Choroid plexus epithelial cell (primary cell): Measurements from ENCODE around the gene ACVR1B.

Source experiments
- DNase-seq: peaks from one replicate; pipeline ENCODE4 v3.0.0-alpha.2; 2010; ENCODE audit warnings: low read depth
- H3K4me3 ChIP-seq: 2 replicates; pipeline ENCODE4 v1.5.1; 2011; ENCODE audit warnings: low read depth, mild to moderate bottlenecking, control low read depth, low read length, moderate library complexity
- TF ChIP-seq, protein P1 (sequence below): conservative IDR thresholded peaks from 2 replicates; pipeline ENCODE4 v1.5.1; 2011; ENCODE audit warnings: low read depth, mild to moderate bottlenecking, control low read depth, inconsistent platforms, low read length, moderate library complexity

Gene ACVR1B

DNA sequence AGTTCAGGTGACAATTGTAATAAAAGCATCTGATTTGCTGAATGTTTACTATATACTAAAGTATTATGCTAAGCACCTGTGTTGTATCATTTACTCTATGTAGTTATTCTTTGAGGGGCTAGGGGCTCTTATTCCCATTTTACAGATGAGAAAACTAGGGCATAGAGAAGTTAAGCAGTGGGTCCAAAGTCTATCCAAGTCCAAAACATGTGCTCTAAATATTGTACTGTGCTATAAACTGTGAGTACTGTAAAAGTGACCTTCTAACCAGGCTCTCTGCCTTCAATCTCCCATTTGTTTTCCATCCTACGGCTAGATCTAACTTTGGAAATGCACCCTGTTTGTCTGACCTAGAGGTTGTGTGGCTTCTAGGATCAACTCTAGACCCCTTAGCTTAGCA, 9.0 kb downstream of the ACVR1B start:
- no peak overlapping the region for H3K4me3 ChIP-seq
- TF ChIP-seq, protein P1, sequence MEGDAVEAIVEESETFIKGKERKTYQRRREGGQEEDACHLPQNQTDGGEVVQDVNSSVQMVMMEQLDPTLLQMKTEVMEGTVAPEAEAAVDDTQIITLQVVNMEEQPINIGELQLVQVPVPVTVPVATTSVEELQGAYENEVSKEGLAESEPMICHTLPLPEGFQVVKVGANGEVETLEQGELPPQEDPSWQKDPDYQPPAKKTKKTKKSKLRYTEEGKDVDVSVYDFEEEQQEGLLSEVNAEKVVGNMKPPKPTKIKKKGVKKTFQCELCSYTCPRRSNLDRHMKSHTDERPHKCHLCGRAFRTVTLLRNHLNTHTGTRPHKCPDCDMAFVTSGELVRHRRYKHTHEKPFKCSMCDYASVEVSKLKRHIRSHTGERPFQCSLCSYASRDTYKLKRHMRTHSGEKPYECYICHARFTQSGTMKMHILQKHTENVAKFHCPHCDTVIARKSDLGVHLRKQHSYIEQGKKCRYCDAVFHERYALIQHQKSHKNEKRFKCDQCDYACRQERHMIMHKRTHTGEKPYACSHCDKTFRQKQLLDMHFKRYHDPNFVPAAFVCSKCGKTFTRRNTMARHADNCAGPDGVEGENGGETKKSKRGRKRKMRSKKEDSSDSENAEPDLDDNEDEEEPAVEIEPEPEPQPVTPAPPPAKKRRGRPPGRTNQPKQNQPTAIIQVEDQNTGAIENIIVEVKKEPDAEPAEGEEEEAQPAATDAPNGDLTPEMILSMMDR: no peak
- DNase-seq: no peak

DNA sequence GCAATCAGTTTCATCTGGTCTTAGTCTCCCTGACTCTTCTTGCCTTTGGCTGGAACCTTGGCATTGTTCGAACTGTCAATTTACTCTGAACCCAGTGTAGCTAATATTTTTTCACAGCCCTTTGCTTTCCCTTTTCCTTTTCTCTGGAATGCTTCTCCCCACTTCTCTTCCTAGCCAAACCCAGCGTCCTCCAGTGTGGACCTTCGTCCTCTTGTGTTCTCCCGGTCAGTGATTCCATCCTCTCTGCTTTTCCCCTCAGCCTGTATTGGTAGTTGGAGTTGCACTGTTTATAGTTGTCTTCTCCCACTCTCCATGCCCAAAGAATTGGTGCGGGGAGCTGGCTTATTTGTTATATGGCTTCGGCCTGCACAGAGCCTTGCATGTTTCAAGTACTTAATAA, 9.4 kb downstream of the ACVR1B start:
- DNase-seq: no peak
- no peak overlapping the region for H3K4me3 ChIP-seq
- TF ChIP-seq, protein P1: no peak

DNA sequence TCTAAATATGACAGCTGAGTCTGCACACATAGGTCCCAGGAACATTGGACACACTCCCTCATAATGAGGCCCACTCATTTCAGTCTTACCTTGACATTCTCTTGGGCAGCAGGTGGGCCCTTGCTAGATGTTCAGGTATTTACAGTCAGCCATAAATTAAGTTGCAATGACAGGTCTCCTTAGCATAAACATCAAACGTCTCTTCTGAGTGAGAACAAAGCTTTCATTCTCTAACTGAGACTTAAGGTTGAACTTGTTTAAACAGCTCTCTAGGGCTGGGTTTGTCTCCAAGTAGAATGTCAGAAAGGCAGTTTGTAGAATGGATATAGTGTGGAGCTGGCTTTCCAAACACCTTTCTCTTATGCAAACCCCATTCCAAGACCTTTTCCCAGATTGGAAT, 10.3 kb downstream of the ACVR1B start:
- TF ChIP-seq, protein P1: no peak
- no peak for DNase-seq
- H3K4me3 ChIP-seq: no peak overlapping the region

DNA sequence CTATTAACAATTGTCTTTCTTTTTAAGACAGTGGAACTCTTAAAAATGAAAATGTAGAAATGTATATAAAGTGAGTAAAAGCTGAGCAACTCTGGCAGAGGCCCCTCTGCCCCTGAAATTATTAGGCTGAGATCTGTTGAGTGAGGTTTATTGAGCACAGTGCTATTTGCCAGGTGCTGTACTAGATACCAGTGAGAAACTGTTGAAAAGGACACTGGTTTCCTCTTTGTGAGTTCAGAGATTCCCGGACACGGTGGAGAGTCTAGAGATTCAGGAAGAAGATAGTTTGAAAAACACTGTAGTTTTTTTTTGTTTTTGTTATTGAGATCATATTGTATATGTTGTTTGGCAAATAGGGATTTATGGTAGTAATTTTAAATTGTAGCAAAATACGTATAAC, 11.2 kb downstream of the ACVR1B start:
- DNase-seq: no peak
- no peak overlapping the region for H3K4me3 ChIP-seq
- TF ChIP-seq, protein P1: no peak

DNA sequence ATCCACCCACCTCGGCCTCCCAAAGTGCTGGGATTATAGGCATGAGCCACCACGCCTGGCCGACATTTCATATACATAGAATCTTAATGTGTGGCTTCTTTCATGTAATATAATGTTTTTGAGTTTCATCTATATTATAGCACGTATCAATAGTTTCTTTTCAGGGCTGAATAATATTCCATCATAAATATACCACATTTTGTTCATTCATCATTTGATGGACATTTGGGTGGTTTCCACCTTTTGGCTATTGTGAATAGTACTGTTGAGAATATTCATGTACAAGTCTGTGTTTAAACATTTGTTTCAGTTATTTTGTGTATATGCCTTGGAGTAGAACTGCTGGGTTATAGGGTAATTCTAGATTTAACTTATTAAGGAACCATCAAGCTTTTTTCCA, 12.0 kb downstream of the ACVR1B start:
- no peak for DNase-seq
- no peak overlapping the region for H3K4me3 ChIP-seq
- TF ChIP-seq, protein P1: no peak

DNA sequence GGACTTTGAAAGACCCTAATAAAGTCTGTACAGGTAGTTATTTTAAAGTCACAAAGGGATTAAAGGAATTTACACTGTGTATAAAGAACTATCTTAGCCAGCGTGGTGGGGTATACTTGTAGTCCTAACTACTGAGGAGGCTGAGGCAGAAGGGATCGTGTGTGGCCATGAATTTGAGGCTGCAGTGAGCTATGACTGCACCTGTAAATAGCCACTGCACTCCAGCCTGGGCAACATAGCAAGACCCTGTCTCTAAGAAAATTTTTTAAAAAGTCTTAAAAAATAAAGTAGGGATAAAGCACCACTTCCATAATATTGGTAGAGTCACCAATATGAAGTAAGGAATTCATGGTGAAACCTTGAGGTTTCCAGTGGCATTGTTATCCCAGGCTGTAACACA, 18.1 kb downstream of the ACVR1B start:
- no peak overlapping the region for H3K4me3 ChIP-seq
- no peak for DNase-seq
- TF ChIP-seq, protein P1: no peak

DNA sequence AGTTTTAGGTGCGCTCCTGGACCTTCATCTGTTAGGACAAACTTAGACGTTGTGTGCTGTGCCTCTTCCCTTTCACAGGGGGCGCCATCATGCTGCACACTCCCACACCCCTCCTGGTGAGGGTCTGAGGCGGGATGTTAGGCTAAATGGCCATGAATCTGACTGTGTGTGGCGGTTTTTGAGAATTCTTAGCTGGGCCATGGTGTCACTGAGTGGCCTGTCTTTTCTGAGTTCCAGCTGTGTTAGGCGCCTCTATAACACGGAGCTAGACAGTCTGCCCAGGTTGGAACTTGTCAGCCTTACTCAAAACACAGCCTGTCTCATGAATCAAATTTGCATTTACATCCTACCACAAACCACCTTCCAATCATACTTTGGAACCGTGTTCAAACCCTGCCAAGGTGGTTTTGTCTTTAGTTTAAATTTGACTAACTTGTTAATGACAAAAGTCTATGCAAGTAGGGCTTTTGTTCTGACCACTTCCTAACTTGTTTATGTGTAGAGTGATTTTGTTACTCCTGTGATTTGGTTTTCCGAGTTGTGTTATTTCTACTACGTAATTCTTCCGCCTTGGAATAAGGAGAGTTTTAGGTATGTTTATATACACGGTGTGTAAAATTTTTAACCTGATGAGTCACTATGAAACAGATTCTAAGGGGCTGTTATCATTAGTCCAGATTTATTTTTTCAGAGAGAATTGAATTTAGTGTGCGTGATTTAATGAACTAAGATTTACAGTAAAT, 19.6 kb downstream of the ACVR1B start:
- TF ChIP-seq, protein P1: peak; percentile 88
- H3K4me3 ChIP-seq: no peak overlapping the region
- DNase-seq: peak; percentile 63
